ENCODE measurements around the gene WIPF2. TPM values are rescaled to one million over a fixed set of nuclear protein-coding genes. Genes with fewer than 3 reads are reported as not detected.

WIPF2 gene, protein sequence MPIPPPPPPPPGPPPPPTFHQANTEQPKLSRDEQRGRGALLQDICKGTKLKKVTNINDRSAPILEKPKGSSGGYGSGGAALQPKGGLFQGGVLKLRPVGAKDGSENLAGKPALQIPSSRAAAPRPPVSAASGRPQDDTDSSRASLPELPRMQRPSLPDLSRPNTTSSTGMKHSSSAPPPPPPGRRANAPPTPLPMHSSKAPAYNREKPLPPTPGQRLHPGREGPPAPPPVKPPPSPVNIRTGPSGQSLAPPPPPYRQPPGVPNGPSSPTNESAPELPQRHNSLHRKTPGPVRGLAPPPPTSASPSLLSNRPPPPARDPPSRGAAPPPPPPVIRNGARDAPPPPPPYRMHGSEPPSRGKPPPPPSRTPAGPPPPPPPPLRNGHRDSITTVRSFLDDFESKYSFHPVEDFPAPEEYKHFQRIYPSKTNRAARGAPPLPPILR
- total RNA-seq (ENCODE audit: unreplicated experiment): 25.4 TPM
- long read RNA-seq, full-length matches to known transcripts: 1 of 2 reads
- long read RNA-seq, partial matches to known transcripts: 0 of 2 reads
- long read RNA-seq, other reads (novel, unspliced or antisense): 1 of 2 reads

DNA sequence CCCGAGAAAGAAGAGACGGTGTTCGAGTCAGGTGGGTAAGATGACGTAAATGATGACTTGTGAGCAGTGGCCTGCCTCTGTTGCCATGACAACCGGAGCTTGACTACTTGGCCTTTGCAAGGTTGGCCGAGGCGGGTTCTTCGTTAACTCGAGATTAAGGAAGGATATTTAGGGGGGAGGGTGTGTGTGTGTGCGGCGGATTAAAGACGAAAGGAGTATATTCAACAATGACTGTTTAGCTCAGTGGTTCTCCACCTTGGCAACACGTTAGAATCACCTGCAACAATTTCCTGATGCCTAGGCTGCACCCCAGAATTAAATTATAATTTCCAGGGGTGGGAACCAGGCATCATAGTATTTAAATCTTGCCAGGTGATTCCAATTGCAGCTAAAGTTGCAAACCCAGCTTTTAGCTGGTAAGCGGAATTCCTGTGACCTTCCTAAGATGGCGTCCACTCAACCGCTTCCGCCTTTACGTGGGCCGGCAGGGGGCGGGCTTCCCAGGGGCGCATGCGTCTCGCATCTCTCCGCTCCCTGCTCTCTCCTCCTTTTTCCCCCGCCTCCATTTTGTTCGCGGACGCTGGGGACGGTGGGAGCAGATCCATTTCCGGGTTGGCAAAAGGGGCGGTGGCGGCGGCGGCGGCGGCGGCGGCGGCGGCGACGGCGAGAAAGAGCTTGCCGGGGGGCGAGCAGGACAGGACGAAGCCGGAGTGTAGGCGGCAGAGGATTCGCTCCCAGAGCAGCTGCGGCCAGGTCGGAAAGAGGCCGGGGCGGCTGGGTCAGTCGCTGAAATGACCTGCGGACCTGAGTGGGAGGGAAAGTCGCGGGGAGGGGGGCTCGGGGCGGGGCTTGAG is at the start of gene WIPF2:
WIPF2 (plus strand) TSS at position 565 of the 854 bp plus-strand sequence. CDS start 37,156 bp downstream, outside the sequence.
- H3K4me3 Mint-ChIP-seq (ENCODE audit: unreplicated experiment): peak within 1 kb of the TSS; percentile 99
- H3K27ac Mint-ChIP-seq (ENCODE audit: unreplicated experiment): peak within 1 kb of the TSS; percentile 96
- H3K4me1 Mint-ChIP-seq (ENCODE audit: low read depth, unreplicated experiment): peaks cover 4% of the 10 kb centered on the region
- DNase-seq: peak; percentile 99
- TF ChIP-seq, protein P1, sequence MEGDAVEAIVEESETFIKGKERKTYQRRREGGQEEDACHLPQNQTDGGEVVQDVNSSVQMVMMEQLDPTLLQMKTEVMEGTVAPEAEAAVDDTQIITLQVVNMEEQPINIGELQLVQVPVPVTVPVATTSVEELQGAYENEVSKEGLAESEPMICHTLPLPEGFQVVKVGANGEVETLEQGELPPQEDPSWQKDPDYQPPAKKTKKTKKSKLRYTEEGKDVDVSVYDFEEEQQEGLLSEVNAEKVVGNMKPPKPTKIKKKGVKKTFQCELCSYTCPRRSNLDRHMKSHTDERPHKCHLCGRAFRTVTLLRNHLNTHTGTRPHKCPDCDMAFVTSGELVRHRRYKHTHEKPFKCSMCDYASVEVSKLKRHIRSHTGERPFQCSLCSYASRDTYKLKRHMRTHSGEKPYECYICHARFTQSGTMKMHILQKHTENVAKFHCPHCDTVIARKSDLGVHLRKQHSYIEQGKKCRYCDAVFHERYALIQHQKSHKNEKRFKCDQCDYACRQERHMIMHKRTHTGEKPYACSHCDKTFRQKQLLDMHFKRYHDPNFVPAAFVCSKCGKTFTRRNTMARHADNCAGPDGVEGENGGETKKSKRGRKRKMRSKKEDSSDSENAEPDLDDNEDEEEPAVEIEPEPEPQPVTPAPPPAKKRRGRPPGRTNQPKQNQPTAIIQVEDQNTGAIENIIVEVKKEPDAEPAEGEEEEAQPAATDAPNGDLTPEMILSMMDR (IDR thresholded peaks at IDR 0.05; ENCODE audit: partially characterized antibody, unreplicated experiment): peak; percentile 95
- H3K36me3 Mint-ChIP-seq (ENCODE audit: unreplicated experiment): no peaks in the 10 kb centered on the region
- H3K27me3 Mint-ChIP-seq (ENCODE audit: unreplicated experiment): peaks cover 1% of the 10 kb centered on the region
- peaks cover 4% of the 10 kb centered on the region for H3K9me3 Mint-ChIP-seq (ENCODE audit: unreplicated experiment)

DNA sequence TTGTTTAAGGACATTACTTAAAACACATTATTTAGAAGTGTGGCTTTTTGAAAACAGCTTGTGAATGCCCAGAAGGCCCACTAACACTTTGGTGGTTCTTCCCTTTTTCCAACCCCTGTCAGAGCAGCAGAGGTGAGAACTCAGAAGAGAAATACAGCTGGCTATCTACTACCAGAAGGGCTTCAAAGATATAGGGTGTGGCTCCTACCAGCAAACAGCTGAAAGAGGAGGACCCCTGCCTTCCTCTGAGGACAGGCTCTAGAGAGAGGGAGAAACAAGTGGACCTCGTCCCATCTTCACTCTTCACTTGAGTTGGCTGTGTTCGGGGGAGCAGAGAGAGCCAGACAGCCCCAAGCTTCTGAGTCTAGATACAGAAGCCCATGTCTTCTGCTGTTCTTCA is 48.8 kb upstream of the WIPF2 start:
- H3K36me3 Mint-ChIP-seq (ENCODE audit: unreplicated experiment): no peaks in the 10 kb centered on the region
- DNase-seq: no peak

DNA sequence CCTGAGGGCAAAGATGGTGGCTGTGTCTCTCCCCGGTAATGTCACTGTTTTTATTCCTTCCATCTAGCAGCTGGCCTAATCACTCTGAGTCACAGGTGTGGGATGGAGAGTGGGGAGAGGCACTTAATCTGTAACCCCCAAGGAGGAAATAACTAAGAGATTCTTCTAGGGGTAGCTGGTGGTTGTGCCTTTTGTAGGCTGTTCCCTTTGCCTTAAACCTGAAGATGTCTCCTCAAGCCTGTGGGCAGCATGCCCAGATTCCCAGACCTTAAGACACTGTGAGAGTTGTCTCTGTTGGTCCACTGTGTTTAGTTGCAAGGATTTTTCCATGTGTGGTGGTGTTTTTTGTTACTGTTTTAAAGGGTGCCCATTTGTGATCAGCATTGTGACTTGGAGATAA is 47.4 kb upstream of the WIPF2 start:
- Mint-ChIP-seq H3K9me3 (ENCODE audit: unreplicated experiment) (no peaks in the 10 kb centered on the region), H3K36me3 (ENCODE audit: unreplicated experiment) (no peaks in the 10 kb centered on the region), H3K4me3 (ENCODE audit: unreplicated experiment) (no peak overlapping the region)

More for the DNA sequence above, 48.8 kb upstream of the WIPF2 start:
- Mint-ChIP-seq H3K4me3 (ENCODE audit: unreplicated experiment) (no peak overlapping the region), H3K9me3 (ENCODE audit: unreplicated experiment) (no peaks in the 10 kb centered on the region), H3K4me1 (ENCODE audit: low read depth, unreplicated experiment) (no peaks in the 10 kb centered on the region), H3K27me3 (ENCODE audit: unreplicated experiment) (no peaks in the 10 kb centered on the region), H3K27ac (ENCODE audit: unreplicated experiment) (no peak overlapping the region)
- TF ChIP-seq, protein P1 (IDR thresholded peaks at IDR 0.05; ENCODE audit: partially characterized antibody, unreplicated experiment): no peak

DNA sequence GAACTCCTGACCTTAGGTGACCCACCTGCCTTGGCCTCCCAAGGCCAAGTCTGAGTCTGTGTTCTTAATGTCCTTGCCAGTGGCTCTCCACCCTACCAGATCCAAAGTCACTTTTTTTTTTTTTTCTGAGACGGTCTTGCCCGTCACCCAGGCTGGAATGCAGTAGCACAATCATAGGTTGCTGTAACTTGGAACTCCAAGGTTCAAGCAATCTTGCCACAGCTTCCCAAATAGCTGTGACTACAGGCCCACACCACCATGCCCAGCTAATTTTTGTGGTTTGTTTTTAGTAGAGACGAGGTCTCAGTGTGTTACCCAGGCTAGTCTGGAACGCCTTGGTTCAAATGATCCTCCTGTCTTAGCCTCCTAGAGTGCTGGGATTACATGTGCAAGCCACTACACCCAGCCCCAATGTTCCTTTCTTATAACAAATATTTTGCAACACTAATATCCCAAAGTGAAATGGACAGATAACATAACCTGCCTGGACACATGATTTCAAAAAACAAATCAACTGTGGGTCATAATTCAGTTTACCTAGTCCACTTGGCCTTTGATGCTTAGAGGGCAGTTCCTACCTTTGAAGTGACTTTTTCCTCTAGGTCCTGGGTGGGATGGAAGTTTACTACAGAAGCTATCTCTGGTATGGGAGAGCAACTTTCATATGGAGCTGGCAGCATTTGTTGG is 45.9 kb upstream of the WIPF2 start:
- TF ChIP-seq, protein P1 (IDR thresholded peaks at IDR 0.05; ENCODE audit: partially characterized antibody, unreplicated experiment): no peak
- Mint-ChIP-seq H3K9me3 (ENCODE audit: unreplicated experiment) (no peaks in the 10 kb centered on the region), H3K4me3 (ENCODE audit: unreplicated experiment) (no peak overlapping the region), H3K27ac (ENCODE audit: unreplicated experiment) (no peak overlapping the region), H3K4me1 (ENCODE audit: low read depth, unreplicated experiment) (peaks cover 1% of the 10 kb centered on the region), H3K27me3 (ENCODE audit: unreplicated experiment) (peaks cover 6% of the 10 kb centered on the region), H3K36me3 (ENCODE audit: unreplicated experiment) (no peaks in the 10 kb centered on the region)
- no peak for DNase-seq

More for the DNA sequence above, 47.4 kb upstream of the WIPF2 start:
- no peak overlapping the region for H3K27ac Mint-ChIP-seq (ENCODE audit: unreplicated experiment)
- TF ChIP-seq, protein P1 (IDR thresholded peaks at IDR 0.05; ENCODE audit: partially characterized antibody, unreplicated experiment): no peak
- H3K27me3 Mint-ChIP-seq (ENCODE audit: unreplicated experiment): peaks cover 2% of the 10 kb centered on the region
- H3K4me1 Mint-ChIP-seq (ENCODE audit: low read depth, unreplicated experiment): peaks cover under 1% of the 10 kb centered on the region
- DNase-seq: no peak
